Measurements from ENCODE around the gene VEPH1.
A peak's percentile ranks its signal among the peaks of the same experiment; 100 is the strongest.

VEPH1 gene

DNA sequence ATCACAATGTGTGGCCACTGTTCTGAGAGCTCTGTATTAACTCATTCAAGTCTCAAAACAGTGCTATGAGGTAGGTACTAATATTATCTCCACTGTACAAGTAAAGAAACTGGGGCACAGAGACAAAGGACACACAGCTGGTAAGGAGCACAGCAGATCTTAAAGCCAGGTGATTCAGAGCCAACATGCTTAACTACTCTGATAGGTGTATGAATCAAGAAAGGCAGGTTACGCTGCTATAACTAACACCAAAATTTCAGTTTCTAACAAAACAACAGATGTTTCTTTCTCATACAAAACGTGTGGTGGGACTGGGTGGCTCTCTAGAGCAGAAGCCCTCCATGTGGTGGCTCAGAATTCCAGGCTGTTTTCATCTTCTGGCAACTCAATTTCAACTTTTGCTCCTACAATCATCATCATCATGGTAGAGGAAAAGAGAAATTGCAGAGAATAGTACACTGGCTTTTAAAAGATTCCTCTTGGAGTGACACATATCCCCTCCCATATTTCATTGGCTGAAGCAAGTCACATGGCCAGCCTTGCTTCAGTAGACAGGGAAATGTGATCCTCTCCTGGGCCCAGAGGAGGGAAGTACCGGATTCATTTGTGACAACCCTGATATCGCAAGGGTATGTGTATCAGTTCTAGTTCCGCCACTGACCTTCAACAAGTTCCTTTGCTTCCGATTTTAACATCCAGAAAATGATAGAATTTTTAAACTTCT lies 192.7 kb downstream of the VEPH1 start:
- H3K4me3 ChIP-seq (ENCODE audit: low read depth, low read length): no peak overlapping the region
- TF ChIP-seq, protein P1, sequence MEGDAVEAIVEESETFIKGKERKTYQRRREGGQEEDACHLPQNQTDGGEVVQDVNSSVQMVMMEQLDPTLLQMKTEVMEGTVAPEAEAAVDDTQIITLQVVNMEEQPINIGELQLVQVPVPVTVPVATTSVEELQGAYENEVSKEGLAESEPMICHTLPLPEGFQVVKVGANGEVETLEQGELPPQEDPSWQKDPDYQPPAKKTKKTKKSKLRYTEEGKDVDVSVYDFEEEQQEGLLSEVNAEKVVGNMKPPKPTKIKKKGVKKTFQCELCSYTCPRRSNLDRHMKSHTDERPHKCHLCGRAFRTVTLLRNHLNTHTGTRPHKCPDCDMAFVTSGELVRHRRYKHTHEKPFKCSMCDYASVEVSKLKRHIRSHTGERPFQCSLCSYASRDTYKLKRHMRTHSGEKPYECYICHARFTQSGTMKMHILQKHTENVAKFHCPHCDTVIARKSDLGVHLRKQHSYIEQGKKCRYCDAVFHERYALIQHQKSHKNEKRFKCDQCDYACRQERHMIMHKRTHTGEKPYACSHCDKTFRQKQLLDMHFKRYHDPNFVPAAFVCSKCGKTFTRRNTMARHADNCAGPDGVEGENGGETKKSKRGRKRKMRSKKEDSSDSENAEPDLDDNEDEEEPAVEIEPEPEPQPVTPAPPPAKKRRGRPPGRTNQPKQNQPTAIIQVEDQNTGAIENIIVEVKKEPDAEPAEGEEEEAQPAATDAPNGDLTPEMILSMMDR (conservative IDR thresholded peaks at IDR 0.05; ENCODE audit: low read depth, low read length): no peak

GRCh38 chr3:157306502-157306901 lies 196.7 kb downstream of the VEPH1 start:
- TF ChIP-seq, protein P1 (conservative IDR thresholded peaks at IDR 0.05; ENCODE audit: low read depth, low read length): no peak
- no peak overlapping the region for H3K4me3 ChIP-seq (ENCODE audit: low read depth, low read length)

More for the DNA sequence above, 192.7 kb downstream of the VEPH1 start:
- DNase-seq (ENCODE audit: low read depth): no peak

DNA sequence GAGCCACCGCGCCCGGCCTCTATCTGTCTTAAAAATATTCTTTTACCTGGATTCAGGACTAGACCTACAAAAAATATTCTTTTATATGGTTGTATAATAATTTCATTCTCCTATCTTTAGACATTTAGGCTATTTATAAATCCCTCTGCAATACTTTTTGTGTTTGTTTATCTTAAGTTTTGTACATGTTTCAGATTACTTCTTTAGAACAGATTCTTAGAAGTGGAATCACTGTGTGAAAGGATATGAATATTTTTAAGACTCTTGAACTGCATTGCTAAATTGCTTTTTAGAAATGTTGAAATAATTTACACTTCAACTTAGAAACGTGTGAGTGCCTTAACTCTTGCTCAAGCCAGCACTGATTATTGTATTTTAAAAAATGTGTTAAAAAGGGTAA lies 197.8 kb downstream of the VEPH1 start:
- DNase-seq (ENCODE audit: low read depth): no peak
- TF ChIP-seq, protein P1 (conservative IDR thresholded peaks at IDR 0.05; ENCODE audit: low read depth, low read length): no peak
- H3K4me3 ChIP-seq (ENCODE audit: low read depth, low read length): no peak overlapping the region

More at GRCh38 chr3:157306502-157306901, 196.7 kb downstream of the VEPH1 start:
- no peak for DNase-seq (ENCODE audit: low read depth)

DNA sequence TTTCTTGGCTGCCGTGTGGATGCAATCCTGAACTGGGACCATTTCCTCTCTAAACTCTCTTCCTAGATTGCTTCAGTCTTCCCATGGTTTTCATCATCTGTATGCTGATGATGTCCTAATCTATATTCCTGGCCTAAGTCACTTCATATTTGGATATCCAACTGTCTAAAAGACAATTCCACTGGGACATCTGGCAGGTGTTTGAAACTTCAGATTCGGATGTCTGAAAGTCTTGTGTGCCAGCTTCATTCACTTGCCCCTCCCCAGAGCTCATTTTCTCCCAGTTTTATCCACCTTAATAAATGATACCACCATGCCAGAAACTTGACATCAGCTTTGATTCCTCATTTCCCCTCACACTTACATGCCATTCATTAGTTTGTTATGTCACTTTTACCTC lies 201.5 kb downstream of the VEPH1 start:
- H3K4me3 ChIP-seq (ENCODE audit: low read depth, low read length): no peak overlapping the region
- TF ChIP-seq, protein P1 (conservative IDR thresholded peaks at IDR 0.05; ENCODE audit: low read depth, low read length): no peak
- no peak for DNase-seq (ENCODE audit: low read depth)

- TF ChIP-seq, protein P1 (conservative IDR thresholded peaks at IDR 0.05; ENCODE audit: low read depth, low read length): no peak
- H3K4me3 ChIP-seq (ENCODE audit: low read depth, low read length): no peak overlapping the region
- DNase-seq (ENCODE audit: low read depth): no peak
Observed at GRCh38 chr3:157300981-157301663, 202.1 kb downstream of the VEPH1 start.

- no peak overlapping the region for H3K4me3 ChIP-seq (ENCODE audit: low read depth, low read length)
- TF ChIP-seq, protein P1 (conservative IDR thresholded peaks at IDR 0.05; ENCODE audit: low read depth, low read length): no peak
- DNase-seq (ENCODE audit: low read depth): peak; percentile 60
Observed at GRCh38 chr3:157300094-157300493, 203.1 kb downstream of the VEPH1 start.
